HL-60/S4 treated with phorbol 12-myristate 13-acetate at 8.2 ng/mL for 4 days and 3 days (cell line): ENCODE results near the gene SPATA31C1.
"Not testable (repeated sequence)": the region's sequence is repeated elsewhere in the genome, so short reads cannot be mapped to it uniquely, and the experiment has no call there.

ENCODE experiments used
- in situ Hi-C: fragments of 300-500 bp; cut with MboI; formaldehyde crosslinking; loops from 2 replicates; pipeline ENCODE4 v1.15.0; 2022; ENCODE audit warnings: low sequenced_read_pairs

Gene SPATA31C1

GRCh38 chr9:87929152-87929551, 11.4 kb downstream of the SPATA31C1 start:
- in situ Hi-C loops, result not testable (repeated sequence)

- in situ Hi-C loops, result not testable (repeated sequence)
These were observed 16.7 kb downstream of the SPATA31C1 start for GRCh38 chr9:87934444-87934843.

GRCh38 chr9:87937352-87937751, 19.6 kb downstream of the SPATA31C1 start:
- in situ Hi-C loops, result not testable (repeated sequence)

GRCh38 chr9:87937918-87938317, 20.2 kb downstream of the SPATA31C1 start:
- in situ Hi-C loops, result not testable (repeated sequence)

GRCh38 chr9:87938336-87938735, 20.6 kb downstream of the SPATA31C1 start:
- in situ Hi-C loops, result not testable (repeated sequence)

- in situ Hi-C loops, result not testable (repeated sequence)
These were observed 21.3 kb downstream of the SPATA31C1 start for GRCh38 chr9:87939096-87939495.

- in situ Hi-C loops, result no loop called here
These were observed 26.3 kb downstream of the SPATA31C1 start for GRCh38 chr9:87944096-87944495.

GRCh38 chr9:87944682-87945081, 26.9 kb downstream of the SPATA31C1 start:
- in situ Hi-C loops, result no loop called here

- in situ Hi-C loops, result loop anchor here (10.0 kb wide), 1 partner anchor 625 kb away; no protein-coding TSS in a partner anchor
These were observed 32.5 kb downstream of the SPATA31C1 start for GRCh38 chr9:87950296-87950695.

GRCh38 chr9:87950765-87951488, 33.2 kb downstream of the SPATA31C1 start:
- in situ Hi-C loops, result loop anchor here (10.0 kb wide), 1 partner anchor 624 kb away; no protein-coding TSS in a partner anchor

GRCh38 chr9:87954230-87954629, 36.5 kb downstream of the SPATA31C1 start:
- in situ Hi-C loops, result loop anchor here (10.0 kb wide), 1 partner anchor 621 kb away; no protein-coding TSS in a partner anchor

- in situ Hi-C loops, result loop anchor here (10.0 kb wide), 1 partner anchor 617 kb away; no protein-coding TSS in a partner anchor
These were observed 40.1 kb downstream of the SPATA31C1 start for GRCh38 chr9:87957839-87958238.

- in situ Hi-C loops, result loop anchor here (10.0 kb wide), 1 partner anchor 616 kb away; no protein-coding TSS in a partner anchor
These were observed 40.8 kb downstream of the SPATA31C1 start for GRCh38 chr9:87958591-87958990.

- in situ Hi-C loops, result loop anchor here (10.0 kb wide), 1 partner anchor 615 kb away; no protein-coding TSS in a partner anchor
These were observed 42.3 kb downstream of the SPATA31C1 start for GRCh38 chr9:87959916-87960581.

- in situ Hi-C loops, result no loop called here
These were observed 46.0 kb downstream of the SPATA31C1 start for GRCh38 chr9:87963770-87964169.

GRCh38 chr9:87964826-87965225, 47.1 kb downstream of the SPATA31C1 start:
- in situ Hi-C loops, result no loop called here

- in situ Hi-C loops, result no loop called here
These were observed 50.4 kb downstream of the SPATA31C1 start for GRCh38 chr9:87968155-87968554.

- in situ Hi-C loops, result no loop called here
These were observed 52.8 kb downstream of the SPATA31C1 start for GRCh38 chr9:87970602-87971001.

GRCh38 chr9:87973122-87973521, 55.4 kb downstream of the SPATA31C1 start:
- in situ Hi-C loops, result no loop called here
